GM12891 (cell line): Measurements from ENCODE around the gene RAB30.

Experiments
- DNase-seq: peaks from one replicate; pipeline ENCODE4 v3.0.0; 2011; ENCODE audit warnings: low spot score; ENCODE audit not compliant: insufficient read length
- FAIRE-seq: peaks from 2 replicates; lab custom pipeline; 2011; peaks lifted over from hg19 to GRCh38; lab: Jason Lieb, UNC
- PAX5 ChIP-seq: IDR thresholded peaks from 2 replicates; pipeline ENCODE4 v1.6.1; 2011; ENCODE audit warnings: low read length, moderate library complexity, mild to moderate bottlenecking; ENCODE audit not compliant: insufficient read depth, severe bottlenecking
- POLR2A ChIP-seq: IDR thresholded peaks from 2 replicates; pipeline ENCODE4 v1.6.1; 2011; ENCODE audit warnings: low read depth, low read length, control low read depth
- POLR2AphosphoS5 ChIP-seq: IDR thresholded peaks from 2 replicates; pipeline ENCODE4 v1.6.1; 2011; ENCODE audit warnings: low read depth, low read length, control low read depth
- POU2F2 ChIP-seq: IDR thresholded peaks from 2 replicates; pipeline ENCODE4 v1.6.1; 2011; ENCODE audit warnings: low read depth, mild to moderate bottlenecking, control low read depth, low read length, moderate library complexity
- SPI1 ChIP-seq: IDR thresholded peaks from 2 replicates; pipeline ENCODE4 v1.6.1; 2011; ENCODE audit warnings: low read depth, low read length, control low read depth
- TAF1 ChIP-seq: IDR thresholded peaks from 2 replicates; pipeline ENCODE4 v1.6.1; 2011; ENCODE audit warnings: low read depth, low read length, control low read depth

RAB30 gene

GRCh38 chr11:82989628-82990404, 81.9 kb downstream of the RAB30 start:
- DNase-seq (no peak), FAIRE-seq (no peak)
- no peak for TF ChIP-seq SPI1
- TF ChIP-seq POLR2A: no peak
- TF ChIP-seq POLR2AphosphoS5: no peak
- TF ChIP-seq TAF1: no peak
- no peak for TF ChIP-seq POU2F2
- TF ChIP-seq PAX5: no peak

DNA sequence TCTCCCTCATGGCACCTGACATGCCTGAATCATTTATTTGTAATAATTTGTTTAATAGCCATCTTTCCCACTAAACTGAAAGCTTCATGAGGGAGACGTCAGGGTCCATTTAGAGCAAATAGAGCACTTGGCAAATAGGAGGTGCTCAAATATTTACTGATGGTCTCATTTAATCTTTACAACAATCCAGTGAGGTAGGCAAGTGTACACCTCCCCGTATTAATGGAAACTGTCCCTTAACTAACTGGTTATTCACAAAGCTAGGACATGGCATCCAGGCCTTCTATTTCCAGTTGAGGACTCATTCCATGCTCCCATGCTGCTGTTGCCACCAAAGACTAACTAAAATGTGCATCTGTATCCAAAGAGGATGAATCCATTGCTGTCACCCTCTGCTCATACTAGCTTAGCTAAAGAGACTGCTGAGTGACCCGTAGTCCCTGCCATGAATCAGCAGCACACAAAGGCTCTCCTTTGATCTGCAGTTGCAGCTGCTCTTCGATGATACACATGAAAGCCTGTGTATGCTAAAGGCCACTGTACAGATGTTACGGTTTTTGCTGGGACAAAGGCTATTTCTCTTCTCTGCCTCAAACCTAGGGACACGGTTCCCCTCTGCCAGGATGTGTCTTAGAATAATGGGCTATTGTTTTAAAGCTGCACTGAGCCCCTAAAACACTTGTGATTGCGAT, 82.6 kb downstream of the RAB30 start:
- DNase-seq: no peak
- TF ChIP-seq POLR2AphosphoS5 (no peak), TAF1 (no peak), PAX5 (no peak), POU2F2 (no peak), SPI1 (no peak), POLR2A (no peak)
- no peak for FAIRE-seq

GRCh38 chr11:82987997-82988396, 83.7 kb downstream of the RAB30 start:
- FAIRE-seq (no peak), DNase-seq (no peak)
- TF ChIP-seq POLR2A (no peak), TAF1 (no peak), POU2F2 (no peak), POLR2AphosphoS5 (no peak), SPI1 (no peak), PAX5 (no peak)

GRCh38 chr11:82986446-82986845, 85.3 kb downstream of the RAB30 start:
- DNase-seq (no peak), FAIRE-seq (no peak)
- TF ChIP-seq POU2F2 (no peak), POLR2AphosphoS5 (no peak), TAF1 (no peak), PAX5 (no peak), SPI1 (no peak), POLR2A (no peak)

- FAIRE-seq (no peak), DNase-seq (no peak)
- TF ChIP-seq POLR2A: no peak
- TF ChIP-seq POU2F2: no peak
- TF ChIP-seq SPI1: no peak
Measured at GRCh38 chr11:82981852-82982251, 89.8 kb downstream of the RAB30 start.

GRCh38 chr11:82980947-82981346, 90.8 kb downstream of the RAB30 start:
- DNase-seq (no peak), FAIRE-seq (no peak)
- TF ChIP-seq POU2F2 (no peak), PAX5 (no peak), TAF1 (no peak), POLR2AphosphoS5 (no peak), SPI1 (no peak), POLR2A (no peak)

GRCh38 chr11:82980292-82980691, 91.4 kb downstream of the RAB30 start:
- DNase-seq (no peak), FAIRE-seq (no peak)
- TF ChIP-seq POLR2AphosphoS5: no peak
- TF ChIP-seq POU2F2: no peak
- no peak for TF ChIP-seq POLR2A
- no peak for TF ChIP-seq PAX5
- no peak for TF ChIP-seq SPI1
- no peak for TF ChIP-seq TAF1

GRCh38 chr11:82979824-82980223, 91.9 kb downstream of the RAB30 start:
- FAIRE-seq: no peak
- TF ChIP-seq POLR2A (no peak), TAF1 (no peak), POU2F2 (no peak), POLR2AphosphoS5 (no peak), PAX5 (no peak), SPI1 (no peak)
- no peak for DNase-seq

DNA sequence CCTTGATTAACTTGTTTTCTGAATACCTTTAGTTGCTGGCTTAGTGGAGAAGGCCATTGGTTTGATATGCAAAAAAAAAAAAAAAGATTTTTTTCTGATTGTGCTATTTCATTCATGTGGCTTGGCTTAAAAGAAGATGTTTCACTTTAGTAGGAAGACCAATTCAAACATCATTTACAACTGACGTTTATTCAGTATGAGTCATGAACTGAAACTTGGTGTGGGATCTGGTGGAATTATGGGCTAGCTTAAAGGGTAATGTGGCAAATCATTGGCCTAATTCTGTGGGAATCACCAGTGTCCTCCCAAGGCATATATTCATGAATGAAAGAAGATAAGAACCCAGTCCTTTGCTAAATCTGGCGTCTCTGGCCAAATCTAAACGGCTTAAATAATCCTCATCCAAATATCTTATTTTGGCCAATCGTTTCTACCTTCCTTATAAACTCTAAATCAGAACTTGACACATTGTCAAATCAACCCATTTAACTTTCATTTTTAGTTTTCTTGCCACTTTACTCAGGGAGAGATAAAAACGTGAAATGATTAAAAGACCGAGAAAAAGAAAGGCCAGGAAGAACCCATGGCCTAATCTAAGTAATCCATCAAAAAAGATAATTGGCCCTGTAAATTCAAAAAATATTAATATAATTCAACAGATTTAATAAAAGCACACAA, 93.1 kb downstream of the RAB30 start:
- TF ChIP-seq POLR2AphosphoS5 (no peak), TAF1 (no peak), POLR2A (no peak), PAX5 (no peak)
- no peak for DNase-seq
- peak; percentile 26 for FAIRE-seq
